NAMALWA (cell line): ENCODE measurements around the gene ARSJ.
A peak's percentile ranks its signal among the peaks of the same experiment; 100 is the strongest.
"Not testable (repeated sequence)": the region's sequence is repeated elsewhere in the genome, so short reads cannot be mapped to it uniquely, and the experiment has no call there.

Experiments
- DNase-seq: peaks from one replicate; pipeline ENCODE4 v3.0.0-alpha.2; 2015; ENCODE audit warnings: low spot score

Gene ARSJ

DNA sequence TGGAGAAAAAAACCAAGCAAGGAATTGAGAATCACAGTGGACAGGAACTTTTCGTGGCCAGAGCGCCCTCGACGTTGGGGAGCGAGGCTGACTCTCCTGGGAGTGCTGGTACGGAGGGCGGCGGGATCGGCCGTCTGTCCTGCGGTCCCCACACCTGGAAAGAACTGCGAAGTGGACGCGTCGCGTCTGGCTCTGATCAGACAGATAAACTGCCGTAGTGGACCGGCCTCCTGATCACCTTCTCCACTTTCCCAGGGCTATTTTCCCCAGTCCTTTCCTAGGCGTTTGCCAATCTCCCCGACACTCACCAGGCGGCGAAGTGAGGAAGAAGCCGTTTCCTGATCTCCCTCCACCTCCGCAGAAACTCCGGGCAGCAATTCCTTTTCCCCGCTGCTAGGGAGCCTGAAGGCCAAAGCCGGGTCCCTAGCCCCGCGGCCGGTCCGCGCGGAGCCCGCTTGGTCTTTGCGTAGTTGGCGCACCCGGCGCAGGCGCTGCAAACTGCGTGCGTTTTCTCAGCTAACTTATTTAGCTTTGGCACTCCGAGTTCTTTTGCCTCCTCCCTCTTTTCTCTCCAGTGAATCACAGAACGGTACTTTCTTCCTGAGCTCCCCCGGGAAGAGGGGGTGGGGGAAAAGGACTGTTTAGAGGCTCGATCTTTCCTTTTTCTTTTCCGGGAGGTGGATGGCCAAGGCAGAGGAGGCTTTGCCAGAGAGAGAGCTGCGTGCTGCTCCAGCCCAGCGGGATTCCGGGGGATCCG is at the start of gene ARSJ:
Gene ARSJ (minus strand): TSS at position 500 of the 757 bp plus-strand sequence. CDS start 813 bp downstream, outside the sequence.
- no peak for DNase-seq

DNA sequence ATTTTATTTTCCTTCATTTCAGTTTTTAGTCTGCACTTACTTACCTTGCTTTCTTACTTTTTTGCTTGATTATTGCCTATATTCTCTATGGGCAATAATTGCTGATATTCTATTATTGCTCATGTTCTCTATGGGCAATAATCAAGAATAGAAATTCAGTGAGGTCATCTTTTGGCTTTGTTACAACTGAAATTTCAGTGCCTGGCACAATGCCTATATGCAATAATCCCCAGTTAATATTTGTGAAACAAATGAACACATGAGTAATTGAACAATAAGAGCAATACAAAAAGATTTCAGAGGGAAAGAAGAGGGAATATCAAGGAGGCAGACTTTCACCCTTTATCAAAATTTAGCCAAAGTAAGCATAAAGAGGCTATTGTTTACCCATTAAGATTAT is 48.6 kb upstream of the ARSJ start:
- no peak for DNase-seq

DNA sequence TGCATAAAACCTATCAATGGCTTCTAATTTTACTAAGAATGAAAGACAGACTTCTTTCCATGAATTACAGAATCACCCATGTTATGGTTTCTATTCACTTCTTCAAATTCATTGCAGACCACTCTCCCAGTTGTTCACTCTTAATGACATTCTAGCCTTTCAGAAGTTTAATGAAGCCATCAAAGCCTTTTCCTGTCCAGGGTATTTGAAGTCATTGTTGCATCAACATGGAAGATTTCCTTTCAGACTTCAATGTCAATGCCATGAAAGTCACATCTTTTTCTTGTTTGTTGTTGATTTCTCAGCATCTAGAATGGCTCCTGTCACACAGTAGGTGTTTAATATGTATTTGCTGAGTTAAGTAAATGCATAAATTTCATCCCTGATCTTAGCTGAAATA is 48.1 kb upstream of the ARSJ start:
- no peak for DNase-seq

DNA sequence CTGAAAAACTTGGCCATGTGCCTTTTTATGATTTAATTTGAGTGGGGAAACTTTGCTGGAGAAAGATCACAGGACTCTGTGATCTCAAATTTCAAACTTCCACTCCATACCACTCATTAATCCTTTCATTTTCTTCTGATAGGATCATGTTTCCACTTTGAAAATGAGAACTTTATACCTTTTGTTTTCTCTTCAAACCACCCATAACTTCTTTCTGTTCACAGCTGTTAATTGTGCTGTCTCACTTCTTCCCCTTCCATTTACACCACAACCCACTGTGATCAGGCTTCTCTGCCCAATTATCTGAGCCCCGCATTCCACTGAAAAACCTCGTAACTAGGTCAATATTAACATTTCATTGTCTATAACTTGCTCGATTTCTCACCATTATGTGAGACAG is 47.0 kb upstream of the ARSJ start:
- no peak for DNase-seq

DNA sequence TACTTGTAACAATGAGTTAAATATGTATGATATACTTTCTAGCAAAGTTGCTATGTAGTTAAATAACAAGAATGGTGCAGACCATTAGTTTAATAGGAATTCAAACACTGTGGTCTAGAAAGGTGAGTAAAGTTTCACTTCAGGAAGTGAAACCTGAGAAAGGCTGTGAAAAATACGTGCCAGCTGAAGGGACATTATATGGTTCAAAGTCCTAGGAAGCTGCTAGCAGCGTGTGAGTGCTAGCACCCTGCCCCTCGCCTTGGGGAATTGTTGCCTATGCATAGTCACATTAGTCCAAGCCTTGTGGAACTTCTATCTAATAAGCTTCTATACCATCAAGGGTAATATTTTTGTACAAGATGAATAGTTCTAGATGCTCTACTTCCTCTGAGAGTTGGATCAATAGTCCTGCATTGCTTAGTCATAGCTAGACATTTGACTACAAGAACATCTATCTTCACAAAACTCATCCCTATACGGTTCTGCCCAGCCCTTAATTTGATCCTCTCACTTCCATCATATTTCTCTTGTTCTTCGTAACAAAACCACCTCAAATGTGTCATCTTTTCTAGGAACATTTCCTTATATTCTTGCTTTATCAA is 45.8 kb upstream of the ARSJ start:
- no peak for DNase-seq

DNA sequence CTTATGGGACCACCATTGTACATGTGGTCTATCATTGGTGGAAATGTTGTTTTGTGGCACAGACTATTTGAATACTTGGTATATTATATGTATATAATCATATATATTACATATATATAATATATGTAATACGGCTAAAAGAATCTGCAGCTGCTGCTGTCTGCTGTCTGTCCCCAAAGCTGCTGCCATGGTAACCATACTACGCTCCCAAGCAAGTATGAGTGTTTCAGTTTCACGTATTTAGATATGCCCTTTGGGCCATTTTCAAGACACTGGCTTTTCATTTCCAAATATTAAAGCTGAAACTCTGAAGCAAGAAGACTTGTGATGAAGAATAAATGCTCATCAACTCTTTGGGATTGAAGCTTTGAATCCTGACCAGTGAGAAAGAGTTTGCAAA is 42.0 kb upstream of the ARSJ start:
- peak; percentile 14 for DNase-seq

DNA sequence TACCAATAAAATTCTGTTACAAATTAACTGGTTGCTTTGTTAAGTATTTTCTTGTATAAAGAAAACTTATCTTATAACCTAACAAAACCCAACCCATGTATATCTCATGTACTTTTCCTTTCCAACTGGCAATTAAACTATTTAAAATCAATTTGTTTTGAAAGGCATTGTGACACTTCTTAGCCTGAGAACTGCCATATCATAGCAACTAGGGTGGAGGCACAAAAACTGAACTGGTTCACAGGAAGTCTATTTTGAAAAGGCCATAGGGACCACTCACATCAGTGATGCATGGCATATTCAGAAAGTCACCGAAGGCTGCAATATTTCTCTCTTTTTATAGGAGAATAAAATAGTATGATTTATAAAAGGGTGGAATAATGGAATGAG is 40.5 kb upstream of the ARSJ start:
- DNase-seq = no peak

DNA sequence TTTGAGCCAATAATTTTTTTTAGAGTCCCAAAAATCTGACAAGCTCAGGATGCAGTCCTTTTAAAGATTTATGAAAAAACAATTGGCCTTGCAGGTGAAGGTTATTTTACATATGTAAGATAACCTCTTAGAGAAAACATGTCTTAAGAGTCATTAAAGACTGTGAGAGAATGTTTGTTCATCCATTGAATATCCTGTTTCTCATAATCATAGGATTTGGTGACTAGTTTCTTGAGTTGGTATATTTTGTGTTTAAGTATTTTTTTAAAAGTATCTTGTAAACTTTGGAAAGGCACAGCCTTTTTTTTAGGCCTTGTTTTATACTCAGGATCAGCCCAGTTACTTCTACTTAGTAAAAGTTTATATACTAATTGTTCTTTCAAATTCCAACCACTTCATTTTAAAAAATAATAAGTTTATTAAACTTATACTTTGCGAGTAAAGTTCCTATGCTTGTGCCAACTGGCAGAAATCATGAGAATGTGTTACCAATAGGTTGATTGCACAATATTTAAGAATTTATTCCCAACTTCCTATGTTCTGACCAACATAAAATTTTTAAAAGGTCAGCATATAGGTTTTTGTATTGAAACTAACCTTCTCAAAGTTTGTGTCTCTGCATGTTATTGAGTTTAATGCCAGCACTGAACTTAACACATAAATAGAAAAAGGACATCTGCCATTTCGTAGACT is 40.0 kb upstream of the ARSJ start:
- DNase-seq = no peak

DNA sequence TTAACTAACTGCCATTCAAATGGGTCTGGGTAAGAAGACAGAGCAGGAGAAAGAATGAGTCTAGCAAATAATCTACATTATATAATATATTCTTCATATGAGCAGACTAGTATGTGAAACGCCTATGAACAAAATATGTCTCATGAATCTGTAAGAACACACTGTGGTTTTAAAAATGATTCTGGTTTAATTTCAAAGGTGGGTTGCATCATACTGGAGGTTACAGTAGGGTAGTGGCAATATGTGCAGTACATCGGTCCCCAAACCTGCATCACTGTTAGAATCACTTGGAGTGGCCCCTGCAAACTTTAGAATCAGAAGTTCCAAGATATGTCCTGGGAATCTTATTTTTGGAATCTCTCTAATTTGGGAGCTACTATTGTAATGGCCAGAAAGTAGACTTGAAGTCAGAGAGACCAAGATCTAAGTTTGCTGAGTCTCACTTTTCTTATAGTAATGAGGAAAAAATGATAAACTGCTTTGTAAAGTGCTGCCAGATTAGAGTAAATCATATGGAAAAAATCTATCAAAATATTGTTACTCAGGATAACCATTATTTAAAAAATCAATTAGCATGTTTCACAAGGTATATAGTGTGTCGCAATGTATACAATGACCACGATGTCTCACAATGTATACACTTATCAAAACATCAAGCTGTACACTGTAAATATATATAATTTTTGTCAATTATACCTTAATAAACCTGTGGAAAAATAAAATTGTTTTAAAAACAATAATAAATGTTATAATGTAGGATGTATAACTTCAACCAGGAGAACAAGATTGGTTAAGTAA is 37.9 kb upstream of the ARSJ start:
- DNase-seq = no peak

DNA sequence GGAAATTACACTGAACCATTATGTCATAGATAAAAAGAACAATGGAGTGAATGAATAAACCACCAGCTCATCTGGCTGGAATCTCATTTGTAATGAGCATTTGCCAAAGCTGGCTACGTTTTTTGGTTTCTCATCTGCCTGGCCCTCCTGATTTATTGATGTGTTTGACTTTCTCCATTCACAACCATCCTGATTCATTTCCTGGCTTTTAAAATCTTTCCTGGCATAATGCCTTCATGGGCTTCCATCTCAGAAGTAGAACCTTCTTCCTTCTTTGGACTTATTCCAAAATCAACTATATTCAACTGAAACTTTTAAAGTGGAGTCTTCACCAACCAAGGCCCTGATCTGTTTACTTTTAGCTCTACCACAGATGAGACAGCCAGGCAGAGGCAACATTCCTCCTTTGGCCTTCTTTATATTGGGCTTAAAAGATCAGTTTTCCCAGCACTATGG is 36.0 kb upstream of the ARSJ start:
- DNase-seq = no peak

DNA sequence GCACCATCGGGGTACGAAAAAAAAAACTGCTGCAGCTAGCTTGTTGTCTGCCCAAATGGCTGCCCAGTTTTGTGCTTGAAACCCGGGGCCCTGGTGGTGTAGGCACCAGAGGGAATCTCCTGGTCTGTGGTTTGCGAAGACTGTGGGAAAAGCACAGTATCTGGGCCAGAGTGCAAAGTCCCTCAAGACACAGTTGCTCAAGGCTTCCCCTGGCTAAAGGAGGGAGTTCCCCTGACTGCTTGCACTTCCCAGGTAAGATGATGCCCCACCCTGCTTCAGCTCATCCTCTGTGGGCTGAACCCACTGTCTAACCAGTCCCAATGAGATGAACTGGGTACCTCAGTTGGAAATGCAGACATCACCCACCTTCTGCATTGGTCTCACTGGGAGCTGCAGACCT is 33.8 kb upstream of the ARSJ start:
- not testable (repeated sequence) for DNase-seq

DNA sequence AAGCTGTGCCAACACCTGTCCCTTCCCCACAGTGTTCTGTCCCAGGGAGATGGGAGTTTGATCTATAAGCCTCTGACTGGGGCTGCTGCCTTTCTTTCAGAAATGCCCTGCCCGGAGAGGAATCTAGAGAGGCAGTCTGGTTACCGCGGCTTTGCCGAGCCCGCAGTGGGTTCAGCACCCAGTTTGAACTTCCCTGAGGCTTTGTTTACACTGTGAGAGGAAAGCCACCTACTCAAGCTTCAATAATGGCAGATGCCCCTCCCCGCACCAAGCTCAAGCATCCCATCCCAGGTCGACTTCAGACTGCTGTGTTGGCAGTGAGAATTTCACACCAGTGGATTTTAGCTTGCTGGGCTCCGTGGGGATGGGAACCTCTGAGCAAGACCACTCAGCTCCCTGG is 33.3 kb upstream of the ARSJ start:
- DNase-seq = no peak

DNA sequence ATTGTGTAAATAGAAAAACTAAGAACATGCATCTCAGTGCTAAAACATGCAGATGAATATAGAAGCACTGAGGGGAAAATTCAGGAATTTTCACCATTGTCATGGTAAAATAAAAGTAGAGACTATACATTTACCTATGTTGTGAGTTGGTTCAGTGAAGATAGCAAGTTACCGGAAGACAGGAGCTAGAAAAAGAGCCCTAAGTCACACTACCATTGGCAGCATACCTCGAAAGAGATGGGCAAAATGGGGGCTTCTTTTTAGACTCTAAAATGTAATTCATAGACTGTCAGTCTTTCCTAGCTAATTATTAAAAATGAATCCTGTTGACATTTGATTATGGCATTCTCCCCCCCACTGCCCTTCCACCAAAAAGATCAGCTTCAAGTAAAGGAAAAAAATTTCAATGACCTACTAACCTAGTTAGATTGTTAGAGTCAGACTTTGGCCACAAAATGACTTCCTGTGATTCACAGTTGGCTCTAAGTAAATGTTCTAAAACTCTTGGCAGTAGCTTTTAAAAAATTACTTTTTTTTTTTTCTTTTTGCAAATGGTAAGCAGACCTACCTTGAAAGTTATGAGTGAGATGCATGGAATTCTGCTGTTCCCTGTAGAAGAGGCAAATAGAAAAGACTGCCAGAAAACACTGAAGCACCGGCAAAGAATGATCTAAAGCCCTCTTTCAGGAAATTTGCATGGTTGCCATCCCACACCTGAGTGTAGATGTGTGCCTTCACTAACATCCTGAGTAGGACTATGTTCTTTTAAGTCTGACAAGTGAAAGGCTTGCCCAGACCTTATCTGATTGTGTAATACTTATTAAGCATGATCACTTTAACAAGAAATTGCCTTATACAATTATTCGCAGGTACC is 26.4 kb upstream of the ARSJ start:
- DNase-seq = no peak

DNA sequence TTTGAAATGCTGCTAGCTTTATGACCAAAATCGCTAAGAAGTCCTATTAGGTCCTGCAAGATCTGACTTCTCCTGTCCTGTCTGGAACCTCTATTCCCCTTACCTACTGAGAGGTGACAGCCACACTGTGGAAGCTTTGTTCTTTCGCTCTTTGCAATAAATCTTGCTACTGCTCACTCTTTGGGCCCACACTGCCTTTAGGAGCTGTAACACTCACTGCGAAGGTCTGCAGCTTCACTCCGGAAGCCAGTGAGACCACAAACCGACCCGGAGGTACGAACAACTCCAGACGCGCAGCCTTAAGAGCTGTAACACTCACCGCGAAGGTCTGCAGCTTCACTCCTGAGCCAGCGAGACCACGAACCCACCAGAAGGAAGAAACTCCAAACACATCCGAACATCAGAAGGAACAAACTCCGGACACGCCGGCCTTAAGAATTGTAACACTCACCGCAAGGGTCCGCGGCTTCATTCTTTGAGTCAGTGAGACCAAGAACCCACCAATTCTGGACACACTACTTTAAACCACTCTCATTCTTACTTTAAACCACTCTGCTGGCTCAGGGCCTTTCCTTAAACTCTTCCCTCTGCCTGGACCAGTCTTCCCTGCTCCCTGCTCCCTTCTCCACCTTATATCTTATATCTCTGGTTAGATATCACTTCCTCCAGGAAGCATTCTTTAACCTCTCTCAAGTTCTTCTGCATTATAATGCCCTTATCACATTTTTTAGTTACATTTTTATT is 25.2 kb upstream of the ARSJ start:
- DNase-seq = not testable (repeated sequence)

DNA sequence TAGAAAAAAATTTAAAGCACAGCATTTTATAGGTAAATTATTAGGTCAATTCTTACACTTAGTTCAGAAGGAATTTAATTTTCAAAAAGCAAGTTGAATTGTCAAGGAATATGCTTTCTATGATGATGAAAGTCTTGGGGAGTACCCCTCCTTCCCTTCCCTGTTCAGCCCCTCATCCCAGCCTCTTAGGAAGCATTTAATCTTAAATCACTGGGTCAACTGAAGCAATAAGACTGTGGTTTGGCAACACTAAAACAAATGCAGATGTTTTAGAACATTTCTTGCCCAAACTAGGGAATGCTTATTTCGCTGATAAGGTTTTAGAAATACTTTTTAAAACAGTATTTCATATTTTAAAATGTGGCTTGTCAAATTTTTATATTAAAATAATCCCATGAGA is 19.1 kb upstream of the ARSJ start:
- no peak for DNase-seq

DNA sequence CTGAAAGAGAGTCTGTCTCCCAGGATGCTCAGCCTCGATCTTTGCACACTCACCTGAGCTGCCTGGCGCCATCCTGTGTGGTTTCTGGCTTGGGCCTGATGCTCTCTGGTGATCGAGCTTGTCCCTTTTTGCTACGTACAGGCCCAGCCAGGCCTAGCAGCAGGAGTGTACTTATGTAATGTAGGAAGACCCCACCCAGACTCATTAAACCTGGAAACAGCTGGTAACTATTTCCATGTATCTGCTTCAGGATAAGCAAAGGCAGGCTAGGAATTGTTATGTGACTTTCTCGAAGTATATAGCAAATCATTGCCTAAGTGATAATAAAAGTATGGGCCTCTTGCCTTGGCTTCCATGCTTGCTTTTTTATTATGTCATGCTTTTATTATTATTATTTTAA is 18.6 kb upstream of the ARSJ start:
- DNase-seq = no peak

DNA sequence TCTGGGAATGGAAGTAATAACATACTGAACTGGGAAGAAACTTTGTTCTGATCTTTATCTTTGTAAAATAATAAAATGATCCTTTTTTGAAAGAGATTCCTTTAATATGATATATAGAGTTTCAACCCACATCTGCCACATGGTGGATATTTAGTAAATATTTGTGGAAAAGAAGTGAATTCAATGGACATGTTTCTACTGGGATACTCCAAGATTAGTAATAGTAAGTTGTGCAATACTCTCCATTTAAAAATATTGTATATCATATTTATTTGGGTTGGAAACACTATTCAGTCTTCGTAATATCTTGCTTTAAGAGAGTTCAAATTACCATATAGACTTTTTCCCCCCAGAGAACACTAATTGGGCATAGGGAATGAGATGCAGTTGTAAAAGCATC is 17.8 kb upstream of the ARSJ start:
- DNase-seq = no peak

DNA sequence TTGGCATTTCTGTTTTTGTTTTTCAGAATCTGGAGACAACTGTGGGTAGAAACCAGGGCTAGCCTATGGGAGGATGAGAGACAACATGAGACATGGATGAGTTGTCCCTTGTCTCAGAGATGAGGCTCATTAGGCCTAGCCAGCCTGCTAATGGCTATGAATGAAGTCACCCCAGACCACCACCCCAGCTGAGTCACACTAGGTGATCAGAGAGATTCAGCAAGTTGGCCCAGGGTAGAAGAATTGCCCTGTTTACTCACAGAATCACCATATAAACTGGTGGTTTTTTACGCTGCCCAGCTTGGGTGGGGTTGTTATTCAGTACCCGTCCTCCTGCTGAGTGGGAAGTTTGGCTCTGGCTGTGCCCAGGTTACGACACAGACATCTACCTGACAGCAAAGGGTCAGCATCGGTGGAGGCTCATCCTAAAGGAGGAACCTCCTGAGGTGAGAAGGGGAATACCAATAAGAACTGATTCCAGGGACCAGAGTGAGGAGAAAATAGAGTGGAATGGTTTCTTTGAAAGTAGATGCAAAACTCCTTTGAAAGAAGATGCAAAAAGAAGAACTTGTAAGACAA is 17.2 kb upstream of the ARSJ start:
- DNase-seq = no peak

DNA sequence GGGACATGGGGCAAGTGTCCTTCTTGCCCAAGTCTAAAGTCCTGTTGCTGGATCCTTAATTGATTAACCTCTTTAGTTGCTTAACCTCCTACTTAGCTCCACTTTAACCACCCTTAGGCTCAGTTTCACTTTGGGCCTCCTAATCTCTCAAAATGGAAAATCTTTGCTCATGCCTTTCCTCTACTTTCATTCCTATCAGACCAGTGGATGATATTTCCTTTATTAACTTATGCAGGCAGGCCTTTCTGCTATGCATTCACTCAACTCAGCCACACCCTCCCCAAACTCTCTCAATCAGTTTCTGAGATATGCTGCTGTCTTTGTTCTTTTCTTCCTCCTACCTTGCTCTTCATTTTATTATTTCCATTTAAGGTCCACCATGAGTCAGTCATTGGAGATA is 14.4 kb upstream of the ARSJ start:
- DNase-seq = no peak

DNA sequence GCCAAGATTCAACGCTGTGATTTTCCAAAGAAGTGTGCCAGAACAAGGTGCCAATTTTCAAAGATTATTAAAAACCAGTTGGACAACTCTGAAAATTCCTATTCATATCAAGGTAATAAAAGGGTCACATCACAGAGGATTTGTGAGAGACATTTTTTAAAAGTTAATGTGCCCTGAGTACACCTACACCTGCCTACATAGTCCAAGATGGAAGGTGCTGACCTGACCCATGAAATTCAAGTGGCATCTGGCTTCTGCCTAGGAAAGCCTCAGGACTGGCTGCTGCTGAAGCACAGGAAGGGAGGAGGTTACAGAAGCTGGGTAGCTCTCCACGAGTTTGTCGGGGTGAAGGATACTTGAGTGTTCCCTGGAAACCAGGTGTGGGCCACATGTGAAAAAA is 11.4 kb upstream of the ARSJ start:
- DNase-seq = no peak
